ENCODE results near the gene CARD14.
"Not testable (repeated sequence)": the region's sequence is repeated elsewhere in the genome, so short reads cannot be mapped to it uniquely, and the experiment has no call there.

Gene CARD14

DNA sequence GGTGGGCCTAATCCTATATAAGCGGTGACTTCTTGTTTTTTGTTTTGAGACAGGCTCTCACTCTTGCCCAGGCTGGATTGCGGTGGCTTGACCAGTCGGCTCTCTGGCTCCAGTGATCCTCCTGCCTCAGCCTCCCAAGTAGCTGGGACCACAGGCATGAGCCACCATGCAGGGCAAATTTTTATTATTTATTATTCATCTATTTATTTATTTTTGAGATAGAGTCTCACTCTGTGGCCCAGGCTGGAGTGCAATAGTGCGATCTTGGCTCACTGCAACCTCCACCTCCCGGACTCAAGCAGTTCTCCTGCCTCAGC is 86.2 kb downstream of the CARD14 start:
- no peak for DNase-seq

DNA sequence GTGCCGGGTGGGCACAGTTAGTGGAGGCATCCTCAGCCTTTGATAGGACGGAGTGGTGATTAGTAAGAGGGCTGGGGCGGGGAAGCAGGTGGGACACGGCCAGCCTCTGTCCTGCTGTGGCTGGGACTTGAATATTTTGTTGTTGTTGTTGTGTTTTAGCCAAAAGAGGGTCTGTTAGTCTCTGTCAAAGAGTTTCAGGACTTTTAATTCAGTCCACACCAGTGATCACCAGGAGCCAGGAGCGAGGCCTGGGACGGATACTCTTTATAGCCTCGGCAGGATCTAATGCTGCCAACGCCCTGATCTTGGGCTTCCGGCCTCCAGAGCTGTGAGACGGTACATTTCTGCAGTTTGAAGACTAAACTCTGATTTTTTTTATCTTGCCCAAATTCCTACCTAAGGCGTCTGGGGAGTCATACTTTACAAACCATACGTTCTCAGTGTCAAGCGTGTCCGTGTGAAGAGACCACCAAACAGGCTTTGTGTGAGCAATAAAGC is 87.9 kb downstream of the CARD14 start:
- no peak for DNase-seq

DNA sequence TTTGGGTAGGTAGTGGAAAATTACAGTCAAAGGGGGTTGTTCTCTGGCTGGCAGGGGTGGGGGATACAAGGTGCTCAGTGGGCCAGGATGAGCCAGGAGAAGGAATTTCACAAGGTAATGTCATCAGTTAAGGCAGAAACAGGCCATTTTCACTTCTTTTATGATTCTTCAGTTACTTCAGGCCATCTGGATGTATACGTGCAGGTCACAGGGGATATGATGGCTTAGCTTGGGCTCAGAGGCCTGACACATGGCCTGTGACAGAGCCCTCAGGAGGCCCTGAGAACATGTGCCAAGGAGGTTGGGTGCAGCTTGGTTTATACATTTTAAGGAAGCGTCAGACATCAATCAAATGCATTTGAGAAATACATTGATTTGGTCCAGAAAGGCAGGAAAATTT is 88.5 kb downstream of the CARD14 start:
- DNase-seq = not testable (repeated sequence)

All from activated CD4-positive, CD25-positive, alpha-beta regulatory T cell treated with anti-CD3 and anti-CD28 coated beads, Interleukin-2, amount 50 U/mL, for 72 hours (primary cell).